GM12801 (cell line): ENCODE data around the gene KCNMA1.

Experiments
- CTCF ChIP-seq: IDR thresholded peaks from one replicate; pipeline ENCODE4 v1.5.1; 2011; ENCODE audit warnings: control low read depth; ENCODE audit not compliant: insufficient read length; ENCODE audit errors: extremely low read depth

The KCNMA1 gene

GRCh38 chr10:77263700-77264099 lies 373.9 kb downstream of the KCNMA1 start:
- TF ChIP-seq CTCF, result no peak

GRCh38 chr10:77261146-77261545 lies 376.5 kb downstream of the KCNMA1 start:
- no peak for TF ChIP-seq CTCF

GRCh38 chr10:77259171-77259874 lies 378.3 kb downstream of the KCNMA1 start:
- TF ChIP-seq CTCF, result no peak

- no peak for TF ChIP-seq CTCF
Measured at GRCh38 chr10:77256346-77256745, 381.3 kb downstream of the KCNMA1 start.

GRCh38 chr10:77253556-77254064 lies 384.0 kb downstream of the KCNMA1 start:
- TF ChIP-seq CTCF, result no peak

- no peak for TF ChIP-seq CTCF
Measured at GRCh38 chr10:77253147-77253545, 384.5 kb downstream of the KCNMA1 start.

- no peak for TF ChIP-seq CTCF
Measured at GRCh38 chr10:77252380-77253146, 385.0 kb downstream of the KCNMA1 start.
